Hindlimb muscle (tissue), 1 donor: ENCODE results near the gene CREG1. TPM values are rescaled to one million over a fixed set of nuclear protein-coding genes. Genes with fewer than 3 reads are reported as not detected.

ENCODE experiments used
- DNase-seq: peaks from one replicate; pipeline ENCODE4 v3.0.0-alpha.2; 2013
- polyA plus RNA-seq: library from polyadenylated mRNA; unstranded; fragments of 120-200 nt; gene quantifications from one replicate; pipeline ENCODE4 v1.2.1, GENCODE V29; 2013; ENCODE audit not compliant: insufficient read length

Gene CREG1
- polyA plus RNA-seq, 1 donor = 28.6 TPM

DNA sequence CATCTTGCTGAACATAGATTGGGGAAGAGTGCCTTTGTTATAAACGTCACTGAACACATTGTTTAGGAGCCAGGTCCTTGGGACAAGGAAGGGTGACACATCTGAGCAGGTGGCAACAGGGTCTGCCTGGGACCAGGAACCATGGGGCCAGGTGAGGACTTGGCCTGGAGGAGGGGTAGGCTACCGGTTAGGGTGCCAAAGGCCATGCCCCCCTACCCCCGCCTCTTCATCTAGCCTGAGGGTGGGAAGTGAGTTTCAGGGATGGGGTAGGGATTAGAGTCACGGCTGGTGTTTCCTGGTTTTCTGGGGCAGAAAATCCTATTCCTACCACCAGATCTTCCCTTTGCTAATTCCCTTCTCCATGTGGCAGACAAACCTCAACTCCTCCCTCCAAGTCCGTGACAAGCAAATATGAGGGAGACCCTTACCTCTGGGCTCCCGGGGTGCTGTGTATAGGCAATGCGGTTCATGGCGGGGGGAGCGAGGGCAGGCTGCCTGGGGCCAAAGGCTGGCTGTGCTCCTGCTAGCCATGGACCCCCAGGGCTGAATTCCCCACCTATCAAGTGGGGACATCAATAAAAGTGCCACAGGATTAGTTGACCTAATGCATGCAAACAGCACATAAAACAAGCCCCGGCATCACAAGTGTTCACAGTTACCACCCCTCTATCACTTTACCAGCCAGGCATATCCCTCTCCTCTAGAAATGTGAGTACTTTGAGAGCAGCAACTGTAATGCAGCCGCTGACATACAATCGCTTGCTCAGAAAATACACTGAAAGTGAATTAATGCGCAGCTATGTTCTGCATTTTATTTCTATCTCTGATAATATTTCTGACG, 49.7 kb downstream of the CREG1 start:
- DNase-seq = no peak

DNA sequence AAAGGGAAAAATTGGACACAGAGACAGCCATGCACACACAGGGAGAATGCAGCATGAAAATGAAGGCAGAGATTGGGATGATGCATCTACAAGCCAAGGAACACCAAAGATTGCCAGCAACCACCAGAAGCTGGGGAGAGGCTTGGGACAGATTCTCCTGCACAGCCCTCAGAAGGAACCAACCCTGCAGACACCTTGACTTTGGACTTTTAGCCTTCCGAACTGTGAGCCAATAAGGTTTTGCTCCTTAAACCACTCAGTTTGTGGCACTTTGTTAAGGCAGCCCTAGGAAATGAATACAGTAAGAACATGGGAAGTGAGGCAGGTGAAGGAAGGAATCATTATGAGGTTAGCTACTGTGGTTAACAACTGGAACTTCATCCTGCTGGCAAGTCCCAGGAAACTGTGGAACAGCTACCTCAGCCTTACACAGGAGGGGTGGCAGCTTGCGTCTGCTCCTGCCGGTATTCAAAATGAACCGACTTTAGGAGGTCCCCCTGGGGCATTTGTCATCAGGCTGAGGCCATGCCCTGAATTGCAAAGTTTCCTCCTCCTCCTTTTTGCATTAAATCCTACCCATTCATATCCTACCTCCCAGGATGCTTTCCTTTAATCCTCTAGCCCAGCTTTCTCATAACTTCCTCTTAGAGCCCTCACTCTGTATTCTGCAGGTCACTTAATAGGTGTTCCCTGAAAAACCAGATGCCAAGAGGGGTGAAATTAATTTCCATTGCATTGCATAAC, 50.7 kb downstream of the CREG1 start:
- DNase-seq = no peak

DNA sequence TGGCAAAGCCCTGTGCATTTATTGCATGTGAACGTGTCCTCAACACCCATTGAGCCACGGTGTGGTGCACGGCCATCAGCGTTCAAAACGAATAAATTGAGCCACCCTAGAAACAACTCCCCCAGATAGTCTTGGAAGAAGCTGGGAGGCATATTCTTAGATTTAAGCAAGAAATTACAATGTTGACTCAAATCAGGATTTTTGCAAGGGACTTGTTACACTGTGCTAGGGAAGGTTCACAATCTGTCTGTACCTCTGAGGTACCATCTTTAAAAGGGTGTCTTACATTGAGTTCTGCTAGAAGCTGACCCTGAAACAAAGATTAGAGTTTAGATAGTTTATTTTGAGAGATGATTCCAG, 51.4 kb downstream of the CREG1 start:
- DNase-seq = no peak

DNA sequence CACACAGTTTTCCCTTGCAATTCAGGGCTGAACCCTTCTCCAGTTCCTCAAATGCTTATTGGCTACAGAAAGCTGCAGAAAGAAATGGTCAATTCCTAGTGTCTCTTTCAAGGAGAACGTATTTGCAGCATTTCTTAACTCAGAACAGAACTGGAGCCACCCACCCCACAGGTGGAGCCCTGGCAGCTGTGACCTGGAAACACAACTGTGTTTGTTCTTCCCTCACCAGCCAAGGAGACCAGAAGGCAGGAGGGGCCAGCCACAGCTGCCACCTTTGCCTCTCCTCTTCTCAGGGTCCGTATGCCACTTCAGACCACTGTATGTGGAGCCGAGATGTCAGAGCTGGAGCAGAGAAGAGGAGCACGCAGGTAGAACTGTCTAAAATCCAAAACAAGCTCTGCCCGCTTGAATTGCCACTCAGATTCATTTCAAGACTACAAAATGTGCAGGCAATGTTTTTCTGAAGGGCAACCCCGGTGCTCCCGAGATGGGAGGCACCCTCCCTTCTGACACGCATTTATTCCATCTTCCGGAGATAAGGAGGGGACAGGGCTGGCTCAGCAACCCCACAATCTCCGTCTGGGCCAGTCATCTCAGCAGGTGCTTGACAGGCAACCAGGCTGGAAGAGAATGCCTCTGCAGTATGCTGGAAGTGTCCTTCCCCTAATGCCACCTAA, 51.9 kb downstream of the CREG1 start:
- no peak for DNase-seq

DNA sequence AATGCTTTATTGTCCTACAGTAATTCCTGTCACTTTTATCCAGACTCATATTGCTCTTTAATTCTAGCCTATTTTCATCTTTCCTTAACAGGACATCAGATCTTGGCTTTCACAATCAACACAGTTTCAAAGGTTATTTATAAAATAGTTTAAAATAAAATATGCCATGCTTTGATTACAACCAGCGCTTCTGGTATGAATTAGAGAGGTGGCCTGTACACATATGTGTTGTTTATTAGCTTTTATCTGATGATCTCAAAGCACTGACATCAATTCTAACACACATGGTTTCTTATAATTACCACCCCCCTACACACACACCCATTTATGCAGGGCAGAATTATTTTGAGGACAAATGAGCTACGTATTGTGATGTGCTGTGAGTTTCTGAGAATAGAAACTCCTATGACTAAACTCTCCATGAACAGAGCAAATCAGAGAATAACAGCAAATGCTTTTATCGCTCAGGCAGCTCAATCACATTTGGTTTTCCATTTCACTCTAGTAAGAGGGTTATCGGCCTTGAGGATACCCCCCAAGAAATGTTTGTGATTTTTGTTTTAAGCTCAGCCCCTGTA, 53.2 kb downstream of the CREG1 start:
- no peak for DNase-seq

DNA sequence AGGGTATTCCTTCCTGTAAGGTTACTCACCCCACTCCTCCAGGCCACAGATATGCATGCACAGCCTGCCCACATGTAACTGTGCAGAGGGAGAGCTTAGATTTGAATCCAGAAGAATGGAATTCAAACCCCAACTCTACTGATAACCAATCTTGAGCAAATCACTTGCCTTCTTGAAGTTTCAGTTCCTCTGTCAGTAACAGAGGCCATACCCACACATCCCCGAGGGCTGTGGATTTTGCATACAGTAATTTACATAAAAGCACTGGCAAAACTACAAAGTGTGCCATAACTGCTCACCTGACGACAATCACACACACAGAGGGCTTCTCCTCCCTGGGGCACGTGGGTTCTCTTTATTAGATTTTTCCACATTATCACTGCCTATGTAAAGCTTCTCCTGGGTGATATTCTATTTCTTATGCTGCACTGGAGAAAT, 53.9 kb downstream of the CREG1 start:
- DNase-seq = no peak

DNA sequence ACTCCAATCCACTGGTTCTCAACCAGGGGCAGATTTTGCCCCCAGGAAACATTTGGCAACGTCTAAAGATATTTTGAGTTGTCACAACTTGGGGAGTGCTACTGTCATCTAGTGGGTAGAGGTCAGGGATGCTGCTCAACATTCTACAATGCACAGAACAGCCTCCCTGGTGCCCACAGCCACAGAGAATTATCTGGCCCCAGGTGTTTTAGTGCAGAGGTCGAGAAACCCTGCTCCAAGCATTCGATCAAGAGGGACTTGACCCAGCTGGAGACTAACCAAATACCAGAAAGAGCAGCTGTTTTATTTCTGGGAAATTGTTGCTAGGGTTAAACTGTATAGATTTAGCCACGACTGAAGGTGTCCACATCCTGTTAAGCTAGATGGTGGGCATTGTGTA, 54.5 kb downstream of the CREG1 start:
- DNase-seq = no peak

DNA sequence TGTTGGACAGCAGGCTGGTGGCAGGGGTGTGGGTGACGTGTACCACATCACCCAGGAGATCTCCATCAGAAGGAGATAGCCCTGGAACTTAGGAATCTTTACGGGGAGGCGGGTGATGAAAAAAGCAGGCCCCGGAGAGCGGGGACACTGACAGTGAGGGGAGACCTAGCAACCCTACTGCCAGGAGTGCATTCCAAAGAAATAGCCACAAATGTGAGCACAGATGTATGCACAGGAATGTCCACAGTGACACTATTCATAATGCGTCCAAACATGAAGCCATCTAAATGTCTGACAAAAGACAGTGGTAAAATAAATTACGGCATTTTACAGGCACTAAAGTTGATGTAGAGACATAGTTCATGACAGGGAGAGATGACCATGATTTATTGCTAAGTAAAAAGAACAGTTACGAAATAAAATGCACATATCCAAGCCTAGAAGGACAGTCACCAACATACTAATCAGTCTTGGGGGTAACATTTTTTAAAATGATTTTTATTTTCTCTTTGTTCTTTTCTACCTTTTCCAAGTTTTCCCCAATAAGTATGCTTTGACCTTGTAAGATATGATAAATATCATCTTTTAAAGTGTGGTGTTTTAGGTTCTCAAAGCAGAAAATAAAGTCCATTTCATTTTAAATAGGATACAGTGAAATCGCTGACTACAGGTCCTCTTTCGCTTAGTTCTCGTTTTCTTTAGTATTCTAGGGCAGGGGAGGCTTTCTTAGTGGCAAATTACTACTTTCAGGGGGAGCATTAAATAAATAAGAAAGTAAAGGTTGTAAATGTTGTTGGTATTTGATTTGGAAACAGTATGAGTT, 56.6 kb downstream of the CREG1 start:
- DNase-seq = no peak

DNA sequence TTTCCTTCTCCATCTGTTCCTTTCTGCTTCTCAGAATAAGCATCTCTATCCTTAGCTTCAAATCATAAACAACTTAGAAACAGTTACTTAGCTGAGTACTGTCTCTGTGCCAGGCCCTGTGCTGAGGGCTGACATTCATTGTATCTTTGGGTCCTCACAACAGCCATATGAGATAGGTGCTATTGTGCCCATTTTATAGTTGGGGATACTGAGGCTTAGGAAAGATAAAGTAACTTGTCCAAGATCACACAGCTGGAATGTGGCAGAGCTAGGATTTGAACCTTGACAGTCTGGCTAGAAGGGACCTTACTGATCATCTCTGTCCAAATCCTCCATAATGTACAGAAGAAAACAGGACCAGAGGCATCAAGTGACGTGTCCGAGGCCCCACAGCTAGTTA, 60.2 kb downstream of the CREG1 start:
- no peak for DNase-seq

DNA sequence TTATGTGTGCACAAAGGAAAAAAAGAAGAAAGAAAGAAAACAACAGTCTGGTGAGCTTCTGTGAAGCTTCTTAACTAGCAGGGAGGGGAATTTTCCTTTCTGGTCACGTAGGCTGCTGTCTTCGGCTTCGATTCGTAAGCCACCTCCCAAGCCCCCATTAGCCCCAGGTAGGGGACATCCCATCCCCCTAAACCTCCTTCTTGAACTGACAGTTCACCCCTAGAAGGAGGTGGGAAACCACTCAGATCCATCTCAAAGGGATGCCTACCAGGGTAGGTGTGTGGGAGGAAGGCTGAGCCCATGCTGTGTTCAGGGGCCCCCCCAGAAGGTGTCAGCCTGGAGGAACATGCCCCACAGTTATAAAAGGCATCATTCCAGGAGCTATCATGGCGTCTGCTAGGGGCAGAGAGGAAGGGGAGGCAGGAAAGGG, 61.1 kb downstream of the CREG1 start:
- no peak for DNase-seq

DNA sequence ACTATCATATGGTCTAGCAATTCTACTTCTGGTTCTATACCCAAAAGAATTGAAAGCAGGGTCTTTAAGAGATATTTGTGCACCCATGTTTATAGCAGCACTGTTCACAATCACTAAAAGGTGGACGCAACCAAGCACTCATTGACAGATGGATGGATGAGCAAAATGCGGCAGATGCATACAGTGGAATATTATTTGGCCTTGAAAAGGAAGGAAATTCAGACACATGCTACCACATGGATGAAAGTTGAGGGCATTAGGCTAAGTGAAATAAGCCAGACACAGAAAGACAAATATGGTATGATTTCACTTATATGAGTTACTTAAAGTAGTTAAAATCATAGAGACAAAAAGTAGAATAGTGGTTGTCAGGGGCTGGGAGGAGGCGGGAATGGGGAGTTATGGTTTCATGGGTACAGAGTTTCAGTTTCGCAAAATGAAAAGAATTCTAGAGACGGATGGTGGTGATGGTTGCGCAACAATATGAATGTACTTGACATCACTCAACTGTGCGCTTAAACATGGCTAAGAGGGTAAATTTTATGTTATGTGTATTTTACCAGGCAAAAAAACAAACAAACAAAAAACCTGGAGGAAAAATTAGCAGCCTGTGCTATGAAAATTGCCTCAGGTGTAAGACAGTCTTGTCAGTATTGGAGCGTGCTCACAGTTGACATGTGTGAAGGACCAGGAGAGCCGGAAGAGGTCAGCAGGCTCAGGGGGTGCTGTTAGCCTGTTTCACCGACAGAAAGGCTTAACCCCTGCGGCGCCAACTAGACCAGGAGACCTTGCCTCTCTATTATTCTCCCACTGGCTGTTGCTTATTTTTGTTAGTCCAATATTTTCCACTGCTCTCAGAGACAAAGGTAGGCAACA, 61.7 kb downstream of the CREG1 start:
- DNase-seq = no peak

Other genes starting within 250 kb of the CREG1 start
- 0.61 TPM for gene CD247, start 35.2 kb downstream of the CREG1 start, polyA plus RNA-seq
- gene RCSD1, start 76.5 kb upstream of the CREG1 start, polyA plus RNA-seq = 60.8 TPM
- 62.4 TPM for gene MPZL1, start 168.2 kb upstream of the CREG1 start, polyA plus RNA-seq